GM23338 (cell line): ENCODE data around the gene MBOAT1. TPM values are rescaled to one million over a fixed set of nuclear protein-coding genes. Genes with fewer than 3 reads are reported as not detected.
A peak's percentile ranks its signal among the peaks of the same experiment; 100 is the strongest.

ENCODE experiments used
- ATAC-seq: fragments of 200-7000 bp; cut with Tn5 transposase; 3 replicates; pipeline ENCODE4 v1.9.1; 2020
- DNase-seq: peaks from one replicate; pipeline ENCODE4 v3.0.0-alpha.2; 2015; ENCODE audit warnings: low spot score
- H2AFZ ChIP-seq: fragments of 200-600 bp; sonication (generic); 2 replicates; pipeline ENCODE4 v1.8.0; 2016; ENCODE audit warnings: antibody characterized with exemption, mild to moderate bottlenecking, moderate library complexity
- H3F3A ChIP-seq: fragments of 200-600 bp; sonication (generic); replicated peaks from 2 replicates; pipeline ENCODE4 v1.8.0; 2017; ENCODE audit warnings: antibody characterized with exemption, mixed run types, low read depth
- H3K27ac ChIP-seq: fragments of 200-600 bp; sonication (generic); 2 replicates; pipeline ENCODE4 v1.6.1; 2016; ENCODE audit warnings: low read depth
- H3K27me3 ChIP-seq: fragments of 200-600 bp; sonication (generic); 2 replicates; pipeline ENCODE4 v1.8.0; 2016; ENCODE audit warnings: mild to moderate bottlenecking, mixed run types, moderate library complexity; ENCODE audit not compliant: insufficient read depth
- H3K36me3 ChIP-seq: fragments of 200-600 bp; sonication (generic); 2 replicates; pipeline ENCODE4 v1.8.0; 2016; ENCODE audit warnings: mild to moderate bottlenecking; ENCODE audit not compliant: insufficient read depth
- H3K4me1 ChIP-seq: fragments of 200-600 bp; sonication (generic); 2 replicates; pipeline ENCODE4 v1.8.0; 2016; ENCODE audit warnings: mild to moderate bottlenecking, moderate library complexity; ENCODE audit not compliant: insufficient read depth
- H3K4me2 ChIP-seq: fragments of 200-600 bp; sonication (generic); 2 replicates; pipeline ENCODE4 v1.7.1; 2017; ENCODE audit warnings: mixed run types
- H3K4me3 ChIP-seq: fragments of 200-600 bp; sonication (generic); 2 replicates; pipeline ENCODE4 v1.6.1; 2016; ENCODE audit warnings: mixed run types
- H3K79me2 ChIP-seq: fragments of 200-600 bp; sonication (generic); replicated peaks from 2 replicates; pipeline ENCODE4 v1.8.0; 2017; ENCODE audit warnings: mild to moderate bottlenecking; ENCODE audit not compliant: insufficient read depth
- H3K9me2 ChIP-seq: fragments of 200-600 bp; sonication (generic); 2 replicates; pipeline ENCODE4 v1.8.0; 2017; ENCODE audit not compliant: insufficient read depth
- H4K20me1 ChIP-seq: fragments of 200-600 bp; sonication (generic); replicated peaks from 2 replicates; pipeline ENCODE4 v1.8.0; 2017; ENCODE audit warnings: mild to moderate bottlenecking; ENCODE audit not compliant: insufficient read depth
- H3K27ac Mint-ChIP-seq: 2 replicates; pipeline ENCODE4 v1.8.0; 2020; ENCODE audit warnings: inconsistent platforms, mild to moderate bottlenecking, moderate library complexity, mixed read lengths
- H3K27me3 Mint-ChIP-seq: 3 replicates; pipeline ENCODE4 v1.8.0; 2022; ENCODE audit warnings: low read depth, mild to moderate bottlenecking, moderate library complexity, mixed read lengths, inconsistent platforms; ENCODE audit not compliant: insufficient read depth, poor library complexity
- H3K36me3 Mint-ChIP-seq: 3 replicates; pipeline ENCODE4 v1.8.0; 2021; ENCODE audit warnings: low read depth, mild to moderate bottlenecking, inconsistent platforms, moderate library complexity, mixed read lengths
- H3K4me1 Mint-ChIP-seq: 3 replicates; pipeline ENCODE4 v1.8.0; 2020; ENCODE audit warnings: mild to moderate bottlenecking, inconsistent platforms, mixed read lengths
- H3K4me3 Mint-ChIP-seq: 3 replicates; pipeline ENCODE4 v1.8.0; 2021; ENCODE audit warnings: moderate library complexity, mild to moderate bottlenecking, inconsistent platforms, mixed read lengths
- H3K9me3 Mint-ChIP-seq: 3 replicates; pipeline ENCODE4 v1.8.0; 2020; ENCODE audit warnings: moderate library complexity, mild to moderate bottlenecking, inconsistent platforms, mixed read lengths
- CREB1 ChIP-seq: fragments of 250-450 bp; sonication (Bioruptor Pico); IDR thresholded peaks from 2 replicates; pipeline ENCODE4 v1.5.0; 2020; ENCODE audit warnings: low read depth, mild to moderate bottlenecking, moderate library complexity
- EZH2 ChIP-seq: fragments of 200-600 bp; sonication (generic); IDR thresholded peaks from one replicate; pipeline ENCODE4 v1.8.0; 2017; ENCODE audit warnings: antibody characterized with exemption, mild to moderate bottlenecking, low read depth; ENCODE audit not compliant: unreplicated experiment
- JUNB ChIP-seq: IDR thresholded peaks from one replicate; pipeline ENCODE4 v1.6.1; 2016; ENCODE audit warnings: antibody characterized with exemption; ENCODE audit not compliant: unreplicated experiment
- NANOG ChIP-seq: IDR thresholded peaks from 2 replicates; pipeline ENCODE4 v1.6.1; 2016; ENCODE audit warnings: antibody characterized with exemption, borderline replicate concordance
- POLR2AphosphoS5 ChIP-seq: IDR thresholded peaks from 2 replicates; pipeline ENCODE4 v1.6.1; 2016; ENCODE audit warnings: antibody characterized with exemption, low read depth
- STAT1 ChIP-seq: IDR thresholded peaks from one replicate; pipeline ENCODE4 v1.6.1; 2016; ENCODE audit warnings: antibody characterized with exemption; ENCODE audit not compliant: unreplicated experiment
- ZNF114 ChIP-seq: fragments of 250-450 bp; sonication (Bioruptor Pico); IDR thresholded peaks from 2 replicates; pipeline ENCODE4 v1.5.0; 2020; ENCODE audit warnings: mild to moderate bottlenecking, moderate library complexity
- ZNF331 ChIP-seq: fragments of 250-450 bp; sonication (Bioruptor Pico); IDR thresholded peaks from 2 replicates; pipeline ENCODE4 v1.5.0; 2020; ENCODE audit warnings: low read depth, mild to moderate bottlenecking, moderate library complexity
- polyA plus RNA-seq: library from polyadenylated mRNA; unstranded; fragments of >200 nt; fragmentation: Nextera tagmentation; extraction: Ambion mirVana; gene quantifications from 2 replicates; pipeline ENCODE4 v1.2.1, GENCODE V29; 2016
- total RNA-seq: library from RNA; depleted of rRNA; stranded (reverse); fragments of >200 nt; shearing (Covaris generic); gene quantifications from 2 replicates; pipeline ENCODE4 v1.2.3, GENCODE V29; 2014
- TF ChIP-seq, protein P1 (sequence below), 2 experiments: fragments of 200-600 bp in 1 of 2; sonication (generic) in 1 of 2; conservative IDR thresholded peaks; 2 replicates each; pipeline versions ENCODE4 v1.5.1 to v1.6.1; 2016 to 2017; ENCODE audit warnings: antibody characterized with exemption in 2 of 2, low read depth in 2 of 2, mild to moderate bottlenecking in 2 of 2, moderate library complexity in 1 of 2
- TF ChIP-seq, protein P2 (sequence below): IDR thresholded peaks from 2 replicates; pipeline ENCODE4 v1.6.1; 2016; ENCODE audit warnings: antibody characterized with exemption
- TF ChIP-seq, protein P3 (sequence below): IDR thresholded peaks from one replicate; pipeline ENCODE4 v1.6.1; 2018; ENCODE audit warnings: antibody characterized with exemption; ENCODE audit not compliant: unreplicated experiment
- TF ChIP-seq, protein P4 (sequence below): fragments of 250-450 bp; sonication (Bioruptor Pico); IDR thresholded peaks from 2 replicates; pipeline ENCODE4 v1.5.0; 2020; ENCODE audit warnings: mild to moderate bottlenecking, moderate library complexity

The MBOAT1 gene
- total and polyA plus RNA-seq, 2 experiments from 2014 or later, result 3.8 to 18.6 TPM

DNA sequence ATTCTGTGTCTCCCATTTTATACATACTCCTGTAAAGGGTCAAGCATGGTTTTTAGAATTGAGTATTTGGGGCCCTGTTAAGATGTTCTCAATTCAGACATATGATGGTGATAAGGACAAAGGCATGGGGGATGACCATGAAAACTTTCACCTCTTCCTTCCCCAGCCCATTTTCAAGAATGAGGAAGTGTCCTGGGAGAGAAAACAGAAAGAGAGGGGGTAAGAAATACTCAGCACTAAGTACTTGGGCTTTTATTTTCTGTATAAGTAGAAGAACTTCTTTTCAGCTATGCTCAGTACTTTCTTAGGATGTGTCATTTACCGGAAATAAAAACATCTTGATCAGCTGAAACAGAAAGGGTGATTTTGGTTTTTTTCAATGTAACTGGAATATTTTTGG lies 10.9 kb upstream of the MBOAT1 start (continued):
- TF ChIP-seq, protein P1, sequence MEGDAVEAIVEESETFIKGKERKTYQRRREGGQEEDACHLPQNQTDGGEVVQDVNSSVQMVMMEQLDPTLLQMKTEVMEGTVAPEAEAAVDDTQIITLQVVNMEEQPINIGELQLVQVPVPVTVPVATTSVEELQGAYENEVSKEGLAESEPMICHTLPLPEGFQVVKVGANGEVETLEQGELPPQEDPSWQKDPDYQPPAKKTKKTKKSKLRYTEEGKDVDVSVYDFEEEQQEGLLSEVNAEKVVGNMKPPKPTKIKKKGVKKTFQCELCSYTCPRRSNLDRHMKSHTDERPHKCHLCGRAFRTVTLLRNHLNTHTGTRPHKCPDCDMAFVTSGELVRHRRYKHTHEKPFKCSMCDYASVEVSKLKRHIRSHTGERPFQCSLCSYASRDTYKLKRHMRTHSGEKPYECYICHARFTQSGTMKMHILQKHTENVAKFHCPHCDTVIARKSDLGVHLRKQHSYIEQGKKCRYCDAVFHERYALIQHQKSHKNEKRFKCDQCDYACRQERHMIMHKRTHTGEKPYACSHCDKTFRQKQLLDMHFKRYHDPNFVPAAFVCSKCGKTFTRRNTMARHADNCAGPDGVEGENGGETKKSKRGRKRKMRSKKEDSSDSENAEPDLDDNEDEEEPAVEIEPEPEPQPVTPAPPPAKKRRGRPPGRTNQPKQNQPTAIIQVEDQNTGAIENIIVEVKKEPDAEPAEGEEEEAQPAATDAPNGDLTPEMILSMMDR (conservative IDR thresholded peaks at IDR 0.05; ENCODE audit: low read depth in 2 of 2), result no peak
- no peak for TF ChIP-seq EZH2
- no peak for TF ChIP-seq JUNB
- no peak for TF ChIP-seq STAT1
- TF ChIP-seq, protein P2, sequence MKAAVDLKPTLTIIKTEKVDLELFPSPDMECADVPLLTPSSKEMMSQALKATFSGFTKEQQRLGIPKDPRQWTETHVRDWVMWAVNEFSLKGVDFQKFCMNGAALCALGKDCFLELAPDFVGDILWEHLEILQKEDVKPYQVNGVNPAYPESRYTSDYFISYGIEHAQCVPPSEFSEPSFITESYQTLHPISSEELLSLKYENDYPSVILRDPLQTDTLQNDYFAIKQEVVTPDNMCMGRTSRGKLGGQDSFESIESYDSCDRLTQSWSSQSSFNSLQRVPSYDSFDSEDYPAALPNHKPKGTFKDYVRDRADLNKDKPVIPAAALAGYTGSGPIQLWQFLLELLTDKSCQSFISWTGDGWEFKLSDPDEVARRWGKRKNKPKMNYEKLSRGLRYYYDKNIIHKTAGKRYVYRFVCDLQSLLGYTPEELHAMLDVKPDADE, result no peak
- TF ChIP-seq, protein P3, sequence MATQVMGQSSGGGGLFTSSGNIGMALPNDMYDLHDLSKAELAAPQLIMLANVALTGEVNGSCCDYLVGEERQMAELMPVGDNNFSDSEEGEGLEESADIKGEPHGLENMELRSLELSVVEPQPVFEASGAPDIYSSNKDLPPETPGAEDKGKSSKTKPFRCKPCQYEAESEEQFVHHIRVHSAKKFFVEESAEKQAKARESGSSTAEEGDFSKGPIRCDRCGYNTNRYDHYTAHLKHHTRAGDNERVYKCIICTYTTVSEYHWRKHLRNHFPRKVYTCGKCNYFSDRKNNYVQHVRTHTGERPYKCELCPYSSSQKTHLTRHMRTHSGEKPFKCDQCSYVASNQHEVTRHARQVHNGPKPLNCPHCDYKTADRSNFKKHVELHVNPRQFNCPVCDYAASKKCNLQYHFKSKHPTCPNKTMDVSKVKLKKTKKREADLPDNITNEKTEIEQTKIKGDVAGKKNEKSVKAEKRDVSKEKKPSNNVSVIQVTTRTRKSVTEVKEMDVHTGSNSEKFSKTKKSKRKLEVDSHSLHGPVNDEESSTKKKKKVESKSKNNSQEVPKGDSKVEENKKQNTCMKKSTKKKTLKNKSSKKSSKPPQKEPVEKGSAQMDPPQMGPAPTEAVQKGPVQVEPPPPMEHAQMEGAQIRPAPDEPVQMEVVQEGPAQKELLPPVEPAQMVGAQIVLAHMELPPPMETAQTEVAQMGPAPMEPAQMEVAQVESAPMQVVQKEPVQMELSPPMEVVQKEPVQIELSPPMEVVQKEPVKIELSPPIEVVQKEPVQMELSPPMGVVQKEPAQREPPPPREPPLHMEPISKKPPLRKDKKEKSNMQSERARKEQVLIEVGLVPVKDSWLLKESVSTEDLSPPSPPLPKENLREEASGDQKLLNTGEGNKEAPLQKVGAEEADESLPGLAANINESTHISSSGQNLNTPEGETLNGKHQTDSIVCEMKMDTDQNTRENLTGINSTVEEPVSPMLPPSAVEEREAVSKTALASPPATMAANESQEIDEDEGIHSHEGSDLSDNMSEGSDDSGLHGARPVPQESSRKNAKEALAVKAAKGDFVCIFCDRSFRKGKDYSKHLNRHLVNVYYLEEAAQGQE, result no peak
- no peak for TF ChIP-seq CREB1 (CRISPR knock-in tag)
- no peak for TF ChIP-seq NANOG
- TF ChIP-seq ZNF331 (CRISPR knock-in tag), result no peak

DNA sequence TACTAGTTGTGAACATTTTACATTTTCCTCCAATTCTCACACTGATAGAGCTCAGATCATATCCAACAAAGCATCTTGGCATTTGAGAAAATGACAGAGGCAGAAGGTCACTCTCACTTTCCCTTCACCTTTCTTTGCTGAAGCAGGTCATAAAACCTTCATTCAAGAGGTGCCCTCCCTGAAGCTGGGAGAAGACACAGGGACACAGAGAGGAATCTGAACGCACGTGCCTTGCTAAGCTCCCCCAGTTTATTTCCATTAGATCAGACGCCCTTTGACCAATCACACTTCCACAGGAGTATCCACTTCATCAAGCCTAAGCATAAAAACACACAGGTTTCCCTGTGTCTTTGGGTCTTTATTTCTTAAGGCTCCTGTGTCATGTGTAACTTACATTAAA lies 9.2 kb upstream of the MBOAT1 start:
- H3K27me3 Mint-ChIP-seq, result no peaks in the 10 kb centered on the region
- TF ChIP-seq STAT1, result no peak
- no peak for TF ChIP-seq JUNB
- no peak for TF ChIP-seq POLR2AphosphoS5
- TF ChIP-seq ZNF114 (CRISPR knock-in tag), result no peak
- TF ChIP-seq, protein P2, result no peak
- TF ChIP-seq, protein P4, sequence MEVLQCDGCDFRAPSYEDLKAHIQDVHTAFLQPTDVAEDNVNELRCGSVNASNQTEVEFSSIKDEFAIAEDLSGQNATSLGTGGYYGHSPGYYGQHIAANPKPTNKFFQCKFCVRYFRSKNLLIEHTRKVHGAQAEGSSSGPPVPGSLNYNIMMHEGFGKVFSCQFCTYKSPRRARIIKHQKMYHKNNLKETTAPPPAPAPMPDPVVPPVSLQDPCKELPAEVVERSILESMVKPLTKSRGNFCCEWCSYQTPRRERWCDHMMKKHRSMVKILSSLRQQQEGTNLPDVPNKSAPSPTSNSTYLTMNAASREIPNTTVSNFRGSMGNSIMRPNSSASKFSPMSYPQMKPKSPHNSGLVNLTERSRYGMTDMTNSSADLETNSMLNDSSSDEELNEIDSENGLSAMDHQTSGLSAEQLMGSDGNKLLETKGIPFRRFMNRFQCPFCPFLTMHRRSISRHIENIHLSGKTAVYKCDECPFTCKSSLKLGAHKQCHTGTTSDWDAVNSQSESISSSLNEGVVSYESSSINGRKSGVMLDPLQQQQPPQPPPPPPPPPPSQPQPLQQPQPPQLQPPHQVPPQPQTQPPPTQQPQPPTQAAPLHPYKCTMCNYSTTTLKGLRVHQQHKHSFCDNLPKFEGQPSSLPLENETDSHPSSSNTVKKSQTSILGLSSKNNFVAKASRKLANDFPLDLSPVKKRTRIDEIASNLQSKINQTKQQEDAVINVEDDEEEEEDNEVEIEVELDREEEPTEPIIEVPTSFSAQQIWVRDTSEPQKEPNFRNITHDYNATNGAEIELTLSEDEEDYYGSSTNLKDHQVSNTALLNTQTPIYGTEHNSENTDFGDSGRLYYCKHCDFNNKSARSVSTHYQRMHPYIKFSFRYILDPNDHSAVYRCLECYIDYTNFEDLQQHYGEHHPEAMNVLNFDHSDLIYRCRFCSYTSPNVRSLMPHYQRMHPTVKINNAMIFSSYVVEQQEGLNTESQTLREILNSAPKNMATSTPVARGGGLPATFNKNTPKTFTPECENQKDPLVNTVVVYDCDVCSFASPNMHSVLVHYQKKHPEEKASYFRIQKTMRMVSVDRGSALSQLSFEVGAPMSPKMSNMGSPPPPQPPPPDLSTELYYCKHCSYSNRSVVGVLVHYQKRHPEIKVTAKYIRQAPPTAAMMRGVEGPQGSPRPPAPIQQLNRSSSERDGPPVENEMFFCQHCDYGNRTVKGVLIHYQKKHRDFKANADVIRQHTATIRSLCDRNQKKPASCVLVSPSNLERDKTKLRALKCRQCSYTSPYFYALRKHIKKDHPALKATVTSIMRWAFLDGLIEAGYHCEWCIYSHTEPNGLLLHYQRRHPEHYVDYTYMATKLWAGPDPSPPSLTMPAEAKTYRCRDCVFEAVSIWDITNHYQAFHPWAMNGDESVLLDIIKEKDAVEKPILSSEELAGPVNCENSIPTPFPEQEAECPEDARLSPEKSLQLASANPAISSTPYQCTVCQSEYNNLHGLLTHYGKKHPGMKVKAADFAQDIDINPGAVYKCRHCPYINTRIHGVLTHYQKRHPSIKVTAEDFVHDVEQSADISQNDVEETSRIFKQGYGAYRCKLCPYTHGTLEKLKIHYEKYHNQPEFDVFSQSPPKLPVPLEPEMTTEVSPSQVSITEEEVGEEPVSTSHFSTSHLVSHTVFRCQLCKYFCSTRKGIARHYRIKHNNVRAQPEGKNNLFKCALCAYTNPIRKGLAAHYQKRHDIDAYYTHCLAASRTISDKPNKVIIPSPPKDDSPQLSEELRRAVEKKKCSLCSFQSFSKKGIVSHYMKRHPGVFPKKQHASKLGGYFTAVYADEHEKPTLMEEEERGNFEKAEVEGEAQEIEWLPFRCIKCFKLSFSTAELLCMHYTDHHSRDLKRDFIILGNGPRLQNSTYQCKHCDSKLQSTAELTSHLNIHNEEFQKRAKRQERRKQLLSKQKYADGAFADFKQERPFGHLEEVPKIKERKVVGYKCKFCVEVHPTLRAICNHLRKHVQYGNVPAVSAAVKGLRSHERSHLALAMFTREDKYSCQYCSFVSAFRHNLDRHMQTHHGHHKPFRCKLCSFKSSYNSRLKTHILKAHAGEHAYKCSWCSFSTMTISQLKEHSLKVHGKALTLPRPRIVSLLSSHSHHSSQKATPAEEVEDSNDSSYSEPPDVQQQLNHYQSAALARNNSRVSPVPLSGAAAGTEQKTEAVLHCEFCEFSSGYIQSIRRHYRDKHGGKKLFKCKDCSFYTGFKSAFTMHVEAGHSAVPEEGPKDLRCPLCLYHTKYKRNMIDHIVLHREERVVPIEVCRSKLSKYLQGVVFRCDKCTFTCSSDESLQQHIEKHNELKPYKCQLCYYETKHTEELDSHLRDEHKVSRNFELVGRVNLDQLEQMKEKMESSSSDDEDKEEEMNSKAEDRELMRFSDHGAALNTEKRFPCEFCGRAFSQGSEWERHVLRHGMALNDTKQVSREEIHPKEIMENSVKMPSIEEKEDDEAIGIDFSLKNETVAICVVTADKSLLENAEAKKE (CRISPR knock-in tag), result no peak
- no peak for TF ChIP-seq ZNF331 (CRISPR knock-in tag)

More for the DNA sequence above, 9.2 kb upstream of the MBOAT1 start:
- H3K9me2 ChIP-seq, result no peaks in the 10 kb centered on the region
- no peaks in the 10 kb centered on the region for H3K36me3 ChIP-seq
- no peak overlapping the region for H3K27ac ChIP-seq
- H3K4me1 ChIP-seq, result no peaks in the 10 kb centered on the region
- Mint-ChIP-seq H3K9me3 (no peaks in the 10 kb centered on the region), H3K27ac (no peak overlapping the region), H3K4me1 (peaks cover 11% of the 10 kb centered on the region; the same call in 2 of the 3 replicates), H3K36me3 (no peaks in the 10 kb centered on the region), H3K4me3 (no peak overlapping the region)
- H4K20me1 ChIP-seq, result no peaks in the 10 kb centered on the region
- no peaks in the 10 kb centered on the region for H3K79me2 ChIP-seq
- no peaks in the 10 kb centered on the region for H3K27me3 ChIP-seq
- no peak for ATAC-seq
- DNase-seq, result no peak
- H2AFZ ChIP-seq, result peak overlapping the region; percentile 69; the same call in 1 of the 2 replicates
- H3K4me3 ChIP-seq, result no peak overlapping the region
- H3F3A ChIP-seq, result no peaks in the 10 kb centered on the region
- no peak overlapping the region for H3K4me2 ChIP-seq
